Right atrium auricular region (tissue), 2 donors: Measurements from ENCODE around the gene ACAD8. TPM values are rescaled to one million over a fixed set of nuclear protein-coding genes. Genes with fewer than 3 reads are reported as not detected.
A peak's percentile ranks its signal among the peaks of the same experiment; 100 is the strongest.

Experiments used
- DNase-seq: peaks from one replicate; pipeline ENCODE4 v3.0.0-alpha.2; 2019; ENCODE audit warnings: low spot score
- H3K27ac ChIP-seq, 2 donors: fragments of 200-600 bp; sonication (generic); 1 replicate in 1 of 2; 2 replicates in 1 of 2; pipeline ENCODE4 v1.5.1; 2016 to 2019
- H3K27me3 ChIP-seq, 2 donors: fragments of 200-600 bp; sonication (generic); one replicate each; pipeline versions ENCODE4 v1.5.1 to v1.6.0; 2017 to 2019
- H3K36me3 ChIP-seq: fragments of 200-600 bp; sonication (generic); one replicate; pipeline ENCODE4 v1.5.1; 2016
- H3K4me1 ChIP-seq, 2 donors: fragments of 200-600 bp; sonication (generic); one replicate each; pipeline versions ENCODE4 v1.5.1 to v1.6.0; 2017 to 2019
- H3K4me3 ChIP-seq, 2 donors: fragments of 200-600 bp; sonication (generic); 1 replicate in 1 of 2; 2 replicates in 1 of 2; pipeline ENCODE4 v1.5.1; 2017 to 2019; ENCODE audit warnings: mild to moderate bottlenecking in 1 of 2, moderate library complexity in 1 of 2
- H3K9me3 ChIP-seq, 2 donors: fragments of 200-600 bp; sonication (generic); one replicate each; pipeline ENCODE4 v1.5.1; 2019
- total RNA-seq, 2 donors: library from RNA; depleted of rRNA; stranded (reverse); fragments of >200 nt; gene quantifications; one replicate each; pipeline ENCODE4 v1.1.0, GENCODE V29; 2016
- TF ChIP-seq, protein P1 (sequence below), 2 donors: fragments of 200-600 bp; sonication (generic); IDR thresholded peaks; one replicate each; pipeline ENCODE4 v1.5.1; 2019; ENCODE audit warnings: antibody characterized with exemption in 2 of 2

Gene ACAD8
- total RNA-seq, 2 donors from 2014 or later = 17.6 to 32.9 TPM

DNA sequence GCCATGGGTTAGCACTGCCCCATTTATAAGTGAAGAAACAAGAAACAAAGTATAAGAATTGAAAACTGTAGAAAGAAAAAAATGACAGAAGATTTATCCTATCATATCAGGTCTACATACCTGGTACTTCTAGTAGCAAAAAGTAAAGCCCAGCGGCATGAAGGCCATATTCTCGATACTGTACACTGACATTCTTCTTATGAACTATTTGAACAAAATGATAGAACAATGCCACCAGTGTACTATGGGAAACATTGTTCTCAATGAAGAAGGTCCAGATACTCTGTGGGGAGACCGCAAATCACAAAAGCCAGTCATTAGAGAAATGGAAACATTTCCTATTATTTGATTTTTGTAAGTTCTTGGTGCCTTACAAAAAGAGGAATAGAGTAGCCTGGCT is 36.6 kb upstream of the ACAD8 start:
- peaks cover 10% of the 10 kb centered on the region for H3K36me3 ChIP-seq

DNA sequence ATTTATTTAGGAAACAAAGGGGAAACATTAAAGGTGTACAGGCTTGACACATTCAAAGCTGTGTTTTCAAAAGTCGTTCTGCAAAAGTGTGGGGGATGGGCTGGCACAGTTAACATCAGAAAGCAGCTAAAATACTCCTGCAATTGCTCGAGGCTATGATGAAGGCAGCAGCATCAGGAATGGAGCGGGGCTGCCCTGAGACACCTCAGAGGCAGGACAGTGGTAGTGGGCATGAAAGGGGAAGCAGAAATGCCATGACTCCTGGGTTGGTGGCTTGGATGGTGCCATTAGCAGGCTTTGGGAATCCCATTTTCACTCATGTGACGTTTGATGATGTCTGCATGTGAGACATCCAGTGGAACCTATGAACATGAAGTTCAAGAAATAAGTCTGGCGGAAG is 30.2 kb upstream of the ACAD8 start:
- Histone ChIP-seq H3K36me3 (peaks cover 10% of the 10 kb centered on the region), H3K4me3 (peak overlapping the region; percentile 88 to 89), H3K27ac (no peak overlapping the region), H3K9me3 (no peaks in the 10 kb centered on the region), H3K4me1 (peaks cover 0 to 35% of the 10 kb centered on the region in 2 donors), H3K27me3 (no peaks in the 10 kb centered on the region)
- DNase-seq = no peak
- TF ChIP-seq, protein P1, sequence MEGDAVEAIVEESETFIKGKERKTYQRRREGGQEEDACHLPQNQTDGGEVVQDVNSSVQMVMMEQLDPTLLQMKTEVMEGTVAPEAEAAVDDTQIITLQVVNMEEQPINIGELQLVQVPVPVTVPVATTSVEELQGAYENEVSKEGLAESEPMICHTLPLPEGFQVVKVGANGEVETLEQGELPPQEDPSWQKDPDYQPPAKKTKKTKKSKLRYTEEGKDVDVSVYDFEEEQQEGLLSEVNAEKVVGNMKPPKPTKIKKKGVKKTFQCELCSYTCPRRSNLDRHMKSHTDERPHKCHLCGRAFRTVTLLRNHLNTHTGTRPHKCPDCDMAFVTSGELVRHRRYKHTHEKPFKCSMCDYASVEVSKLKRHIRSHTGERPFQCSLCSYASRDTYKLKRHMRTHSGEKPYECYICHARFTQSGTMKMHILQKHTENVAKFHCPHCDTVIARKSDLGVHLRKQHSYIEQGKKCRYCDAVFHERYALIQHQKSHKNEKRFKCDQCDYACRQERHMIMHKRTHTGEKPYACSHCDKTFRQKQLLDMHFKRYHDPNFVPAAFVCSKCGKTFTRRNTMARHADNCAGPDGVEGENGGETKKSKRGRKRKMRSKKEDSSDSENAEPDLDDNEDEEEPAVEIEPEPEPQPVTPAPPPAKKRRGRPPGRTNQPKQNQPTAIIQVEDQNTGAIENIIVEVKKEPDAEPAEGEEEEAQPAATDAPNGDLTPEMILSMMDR (IDR thresholded peaks at IDR 0.05) = no peak

More for the DNA sequence above, 36.6 kb upstream of the ACAD8 start:
- no peak for DNase-seq
- Histone ChIP-seq H3K4me1 (no peaks in the 10 kb centered on the region), H3K27ac (no peak overlapping the region), H3K4me3 (no peak overlapping the region), H3K9me3 (no peaks in the 10 kb centered on the region), H3K27me3 (no peaks in the 10 kb centered on the region)
- TF ChIP-seq, protein P1 (IDR thresholded peaks at IDR 0.05) = no peak

DNA sequence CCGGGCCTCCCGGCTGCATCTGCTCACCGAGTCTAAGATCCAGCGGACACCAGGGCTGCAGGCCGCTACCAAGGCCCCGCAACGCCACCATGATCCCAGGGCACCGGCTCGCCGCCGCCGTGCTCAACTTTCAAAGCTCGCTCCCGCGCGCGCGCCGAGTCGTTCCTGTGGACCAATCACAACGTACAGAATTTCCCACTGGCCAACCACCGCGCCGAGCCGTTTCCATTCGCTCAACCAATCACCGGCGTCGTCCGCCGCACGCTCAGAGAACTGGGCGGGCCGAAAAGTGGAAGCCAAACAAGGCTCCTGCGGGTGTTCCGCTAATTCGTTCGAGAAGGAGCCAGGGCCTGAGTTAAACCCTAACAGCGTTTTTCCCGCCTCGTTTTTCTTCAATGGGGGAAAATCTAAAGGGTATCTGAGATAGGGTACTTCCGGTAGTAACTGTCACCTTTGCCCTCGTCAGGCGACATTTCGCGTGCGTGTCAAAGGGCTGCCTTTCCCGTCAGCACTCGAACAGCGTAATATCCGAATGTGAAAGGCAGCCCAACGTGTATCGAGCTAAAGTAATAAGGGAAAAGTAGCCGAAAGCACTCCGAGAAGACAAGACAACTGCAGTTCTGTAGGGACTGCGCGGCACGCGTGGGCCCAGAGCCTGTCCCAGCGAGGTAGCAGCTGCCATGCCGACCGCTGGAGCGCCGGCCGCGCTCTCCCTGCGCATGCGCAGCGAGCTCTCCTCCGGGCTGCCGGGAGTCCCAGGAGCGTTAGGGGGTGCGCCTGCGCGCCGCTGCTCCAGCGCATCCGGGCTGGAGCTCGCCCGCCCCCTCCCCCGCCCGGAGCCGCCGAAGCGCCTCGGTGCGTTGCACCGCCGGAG is 29.3 kb upstream of the ACAD8 start, which contains the start of the genes NCAPD3 and VPS26B:
Gene NCAPD3 (minus strand): TSS at position 132 of the 874 bp plus-strand sequence. CDS start 41 bp downstream, at position 91.
Gene VPS26B (plus strand): TSS at position 836 of the 874 bp plus-strand sequence. CDS start 452 bp downstream, outside the sequence.
- TF ChIP-seq, protein P1 (IDR thresholded peaks at IDR 0.05) = peak in 1 of 2 donors; percentile 21
- peak within 1 kb of the TSS; percentile 88 to 89 for H3K4me3 ChIP-seq
- H3K4me1 ChIP-seq = peaks cover 0 to 41% of the 10 kb centered on the region in 2 donors
- H3K9me3 ChIP-seq = no peaks in the 10 kb centered on the region
- H3K27ac ChIP-seq = peak within 1 kb of the TSS; percentile 94 to 96
- peak; percentile 98 for DNase-seq
- H3K36me3 ChIP-seq = peaks cover 5% of the 10 kb centered on the region
- no peaks in the 10 kb centered on the region for H3K27me3 ChIP-seq

DNA sequence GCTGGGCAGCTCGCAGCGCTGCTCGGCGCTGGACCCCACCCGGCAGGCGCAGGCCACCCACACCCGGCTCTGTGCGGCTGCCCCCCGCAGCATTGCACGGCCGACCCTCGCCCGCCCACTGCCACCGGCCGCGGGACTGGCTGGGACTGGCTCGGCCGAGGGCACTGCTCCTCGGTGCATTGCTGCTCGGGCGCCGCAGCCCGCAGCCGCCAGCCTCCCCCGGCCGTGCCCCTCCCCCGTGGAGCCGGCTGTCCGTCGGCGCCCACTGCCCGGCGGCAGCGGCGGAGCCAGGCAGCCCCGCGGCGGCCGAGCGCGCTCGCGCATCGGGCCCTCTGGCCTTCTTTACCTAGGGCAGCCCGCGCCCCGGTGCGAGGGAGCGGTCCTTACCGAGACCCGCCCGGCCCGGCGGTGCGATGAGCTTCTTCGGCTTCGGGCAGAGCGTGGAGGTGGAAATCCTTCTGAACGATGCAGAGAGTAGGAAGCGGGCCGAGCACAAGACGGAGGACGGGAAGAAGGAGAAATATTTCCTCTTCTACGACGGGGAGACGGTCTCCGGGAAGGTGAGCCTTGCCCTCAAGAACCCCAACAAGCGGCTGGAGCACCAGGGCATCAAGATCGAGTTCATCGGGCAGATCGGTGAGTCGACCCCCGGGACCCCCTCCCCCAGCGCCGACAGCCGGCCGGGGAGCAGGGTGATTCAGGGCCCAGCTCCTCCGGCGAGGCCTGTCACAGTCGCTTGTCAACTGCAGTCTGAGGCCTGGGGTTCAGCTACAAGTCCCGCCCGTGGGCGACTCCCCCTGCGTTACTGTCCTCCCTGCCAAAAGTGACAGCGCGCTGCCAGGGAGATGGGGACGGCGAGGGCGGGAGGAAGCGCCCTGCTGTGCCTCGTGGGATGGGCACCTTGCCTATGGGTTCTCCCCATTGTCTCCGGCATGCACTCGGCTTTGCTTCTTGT is 28.4 kb upstream of the ACAD8 start:
- peaks cover 0 to 45% of the 10 kb centered on the region in 2 donors for H3K4me1 ChIP-seq

DNA sequence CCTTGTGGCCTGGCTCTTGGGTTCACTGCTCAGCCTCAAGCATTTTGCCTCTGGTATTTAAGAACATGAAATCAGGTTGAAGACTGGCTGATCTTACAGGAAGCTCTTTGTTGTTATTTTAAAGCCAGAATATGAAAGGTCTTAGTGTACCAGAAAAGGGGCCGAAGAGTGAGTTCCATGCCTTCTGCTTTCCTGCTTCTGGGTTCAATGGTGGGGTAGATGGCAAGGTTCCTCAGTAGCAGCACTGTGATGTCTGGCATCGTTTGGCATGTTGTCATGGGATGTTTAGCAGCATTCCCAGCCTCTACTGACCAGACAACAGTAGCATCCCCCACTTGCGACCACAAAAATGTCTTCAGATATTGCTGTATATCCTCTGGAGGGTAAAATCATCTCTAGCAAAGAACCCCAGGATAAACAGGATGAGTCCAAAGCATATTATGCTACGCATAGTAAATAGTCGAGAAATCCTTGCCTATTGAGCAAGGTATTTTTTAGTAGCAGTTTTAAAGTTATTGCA is 26.5 kb upstream of the ACAD8 start:
- no peaks in the 10 kb centered on the region for H3K36me3 ChIP-seq
- no peak for DNase-seq
- no peak overlapping the region for H3K27ac ChIP-seq
- no peaks in the 10 kb centered on the region for H3K9me3 ChIP-seq
- no peak overlapping the region for H3K4me3 ChIP-seq
- TF ChIP-seq, protein P1 (IDR thresholded peaks at IDR 0.05) = no peak
- H3K27me3 ChIP-seq = no peaks in the 10 kb centered on the region
- H3K4me1 ChIP-seq = peaks cover 0 to 61% of the 10 kb centered on the region in 2 donors

More for the DNA sequence above, 28.4 kb upstream of the ACAD8 start:
- peak overlapping the region; percentile 94 to 96 for H3K27ac ChIP-seq
- DNase-seq = peak; percentile 74
- TF ChIP-seq, protein P1 (IDR thresholded peaks at IDR 0.05) = no peak
- peak overlapping the region; percentile 88 to 89 for H3K4me3 ChIP-seq
- no peaks in the 10 kb centered on the region for H3K27me3 ChIP-seq
- no peaks in the 10 kb centered on the region for H3K9me3 ChIP-seq
- no peaks in the 10 kb centered on the region for H3K36me3 ChIP-seq
